ENCODE data around the gene LRWD1. TPM values are rescaled to one million over a fixed set of nuclear protein-coding genes. Genes with fewer than 3 reads are reported as not detected.

Gene LRWD1
- total and polyA plus RNA-seq, 12 donors = 6.5 to 21.3 (median 9.5) TPM

- no peaks in the 10 kb centered on the region for H3K9me3 ChIP-seq
- no peak for ATAC-seq
- no peak overlapping the region for H3K27ac ChIP-seq
- H3K27me3 ChIP-seq = no peaks in the 10 kb centered on the region
- no peak for DNase-seq
- TF ChIP-seq CTCF (IDR thresholded peaks at IDR 0.05) = no peak
- WGBS, 2 donors = 88% methylated on average over 3 of the region's 3 CpGs
- peaks cover 0 to 36% (median 8%) of the 10 kb centered on the region in 9 donors for H3K4me1 ChIP-seq
- H3K36me3 ChIP-seq = peaks cover 0 to 95% (median 17%) of the 10 kb centered on the region in 9 donors
- intact Hi-C loops (cut with DNase I) = loop anchor here in 1 of 10 donors (10.0 kb wide), 1 partner anchor 48 kb away; the partner anchor contains the start of genes ALKBH4 and LRWD1
- no peak overlapping the region for H3K4me3 ChIP-seq
Observed at GRCh38 chr7:102417105-102417504, 47.7 kb upstream of the LRWD1 start.

DNA sequence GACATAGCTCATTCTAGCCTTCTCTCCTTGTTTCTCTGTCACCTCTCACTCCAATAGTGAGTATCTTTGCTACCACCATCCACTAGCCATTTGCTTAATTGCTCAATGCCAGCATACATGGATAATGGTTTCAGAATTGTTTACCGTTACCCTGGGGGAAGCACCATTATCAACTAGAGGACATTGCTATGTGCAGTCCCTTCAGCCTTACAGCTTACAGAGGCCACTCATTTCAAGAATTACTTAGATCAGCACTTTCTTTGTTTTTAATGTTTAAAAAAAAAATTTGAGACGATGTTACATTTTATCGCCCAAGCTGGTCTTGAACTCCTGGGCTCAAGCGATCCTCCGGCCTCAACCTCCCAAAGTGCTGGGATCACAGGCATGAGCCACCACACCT lies 46.2 kb upstream of the LRWD1 start:
- Histone ChIP-seq H3K4me3 (no peak overlapping the region), H3K9me3 (no peaks in the 10 kb centered on the region), H3K27me3 (no peaks in the 10 kb centered on the region), H3K36me3 (peaks cover 0 to 99% (median 17%) of the 10 kb centered on the region in 9 donors), H3K4me1 (peaks cover 0 to 26% (median 0%) of the 10 kb centered on the region in 9 donors), H3K27ac (peak overlapping the region in 1 of 10 donors; percentile 4)
- intact Hi-C loops (cut with DNase I) = loop anchor here in 1 of 10 donors (10.0 kb wide), 1 partner anchor 46 kb away; the partner anchor contains the start of genes ALKBH4 and LRWD1
- no peak for TF ChIP-seq CTCF (IDR thresholded peaks at IDR 0.05)
- ATAC-seq (no peak), DNase-seq (no peak)
- 97 to 98% methylated on average over 5 of the region's 5 CpGs for WGBS, 2 donors

DNA sequence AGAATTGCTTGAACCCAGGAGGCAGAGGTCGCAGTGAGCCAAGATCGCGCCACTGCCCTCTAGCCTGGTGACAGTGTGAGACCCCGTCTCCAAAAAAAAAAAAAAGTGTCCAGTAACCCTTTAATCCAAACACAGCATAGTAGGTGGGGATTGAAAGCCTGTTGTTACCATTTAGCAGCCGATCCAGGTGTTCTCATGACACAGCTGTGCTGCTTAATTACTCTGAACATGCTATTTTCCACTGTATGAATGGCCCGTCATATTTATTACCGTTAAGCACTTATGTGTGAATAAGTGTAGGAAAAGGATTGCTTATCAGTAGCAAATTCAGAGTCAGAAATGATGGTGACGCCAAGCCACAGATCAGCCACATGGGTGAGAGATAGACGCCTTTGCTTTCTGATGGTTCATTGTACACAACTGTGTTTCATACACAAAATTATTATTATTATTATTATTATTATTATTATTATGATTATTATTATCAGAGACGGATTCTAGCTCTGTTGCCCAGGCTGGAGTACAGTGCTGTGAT lies 43.0 kb upstream of the LRWD1 start:
- WGBS, 2 donors = 93 to 98% methylated on average over 10 of the region's 10 CpGs
- H3K36me3 ChIP-seq = peaks cover 0 to 99% (median 16%) of the 10 kb centered on the region in 9 donors
- ATAC-seq = no peak

GRCh38 chr7:102424129-102424551 lies 40.6 kb upstream of the LRWD1 start:
- Histone ChIP-seq H3K27ac (peak overlapping the region in 1 of 10 donors; percentile 96), H3K36me3 (peaks cover 0 to 85% (median 11%) of the 10 kb centered on the region in 9 donors)
- no peak for DNase-seq

More for the DNA sequence above, 43.0 kb upstream of the LRWD1 start:
- peak overlapping the region in 1 of 10 donors; percentile 82 for H3K27ac ChIP-seq
- intact Hi-C loops (cut with DNase I) = no loop called here
- peaks cover 0 to 37% (median 0%) of the 10 kb centered on the region in 9 donors for H3K4me1 ChIP-seq
- no peaks in the 10 kb centered on the region for H3K27me3 ChIP-seq
- H3K9me3 ChIP-seq = no peaks in the 10 kb centered on the region
- H3K4me3 ChIP-seq = no peak overlapping the region
- TF ChIP-seq CTCF (IDR thresholded peaks at IDR 0.05) = no peak
- no peak for DNase-seq

More at GRCh38 chr7:102424129-102424551, 40.6 kb upstream of the LRWD1 start:
- H3K4me3 ChIP-seq = no peak overlapping the region
- no peak for TF ChIP-seq CTCF (IDR thresholded peaks at IDR 0.05)
- H3K27me3 ChIP-seq = no peaks in the 10 kb centered on the region
- no peak for ATAC-seq
- WGBS, 2 donors = 79 to 80% methylated on average over 12 of the region's 12 CpGs
- peaks cover 0 to 51% (median 0%) of the 10 kb centered on the region in 9 donors for H3K4me1 ChIP-seq
- intact Hi-C loops (cut with DNase I) = no loop called here
- no peaks in the 10 kb centered on the region for H3K9me3 ChIP-seq
